Dedifferentiated amniotic fluid mesenchymal stem cell (primary cell): ENCODE measurements around the gene CD247.

Experiments used
- DNase-seq: peaks from one replicate; pipeline ENCODE4 v3.0.0-alpha.2; 2016; ENCODE audit errors: extremely low spot score

Gene CD247

GRCh38 chr1:167489571-167490340 is 28.6 kb downstream of the CD247 start:
- DNase-seq: no peak

GRCh38 chr1:167488786-167489185 is 29.5 kb downstream of the CD247 start:
- no peak for DNase-seq

GRCh38 chr1:167487614-167488013 is 30.7 kb downstream of the CD247 start:
- no peak for DNase-seq

GRCh38 chr1:167486090-167486824 is 32.1 kb downstream of the CD247 start:
- no peak for DNase-seq

- no peak for DNase-seq
These were observed 33.4 kb downstream of the CD247 start for GRCh38 chr1:167484726-167485502.

GRCh38 chr1:167483790-167484189 is 34.5 kb downstream of the CD247 start:
- no peak for DNase-seq

GRCh38 chr1:167482184-167482583 is 36.1 kb downstream of the CD247 start:
- no peak for DNase-seq

GRCh38 chr1:167479331-167479979 is 38.9 kb downstream of the CD247 start:
- DNase-seq: no peak

- no peak for DNase-seq
These were observed 40.3 kb downstream of the CD247 start for GRCh38 chr1:167477986-167478385.

GRCh38 chr1:167476061-167476460 is 42.3 kb downstream of the CD247 start:
- no peak for DNase-seq

GRCh38 chr1:167474191-167474641 is 44.1 kb downstream of the CD247 start:
- DNase-seq: no peak

GRCh38 chr1:167473761-167474160 is 44.6 kb downstream of the CD247 start:
- DNase-seq: no peak

GRCh38 chr1:167472752-167473521 is 45.4 kb downstream of the CD247 start:
- DNase-seq: no peak

- no peak for DNase-seq
These were observed 46.8 kb downstream of the CD247 start for GRCh38 chr1:167471568-167471967.

GRCh38 chr1:167469280-167469965 is 48.9 kb downstream of the CD247 start:
- DNase-seq: no peak

- no peak for DNase-seq
These were observed 50.6 kb downstream of the CD247 start for GRCh38 chr1:167467752-167468151.

- DNase-seq: no peak
These were observed 51.1 kb downstream of the CD247 start for GRCh38 chr1:167467126-167467710.

GRCh38 chr1:167465743-167466142 is 52.6 kb downstream of the CD247 start:
- DNase-seq: no peak

GRCh38 chr1:167465018-167465417 is 53.3 kb downstream of the CD247 start:
- no peak for DNase-seq
